HG02885 (cell line): ENCODE data around the gene SETD2.

Experiments
- ATAC-seq: cut with Tn5 transposase; IDR thresholded peaks from one replicate; pipeline ENCODE4 v1.9.1; 2021; ENCODE audit warnings: mild to moderate bottlenecking; ENCODE audit not compliant: unreplicated experiment, poor library complexity

The SETD2 gene

GRCh38 chr3:46971151-46971550, 192.8 kb downstream of the SETD2 start:
- no peak for ATAC-seq

- ATAC-seq, result no peak
Observed at GRCh38 chr3:46970391-46971091, 193.4 kb downstream of the SETD2 start.

DNA sequence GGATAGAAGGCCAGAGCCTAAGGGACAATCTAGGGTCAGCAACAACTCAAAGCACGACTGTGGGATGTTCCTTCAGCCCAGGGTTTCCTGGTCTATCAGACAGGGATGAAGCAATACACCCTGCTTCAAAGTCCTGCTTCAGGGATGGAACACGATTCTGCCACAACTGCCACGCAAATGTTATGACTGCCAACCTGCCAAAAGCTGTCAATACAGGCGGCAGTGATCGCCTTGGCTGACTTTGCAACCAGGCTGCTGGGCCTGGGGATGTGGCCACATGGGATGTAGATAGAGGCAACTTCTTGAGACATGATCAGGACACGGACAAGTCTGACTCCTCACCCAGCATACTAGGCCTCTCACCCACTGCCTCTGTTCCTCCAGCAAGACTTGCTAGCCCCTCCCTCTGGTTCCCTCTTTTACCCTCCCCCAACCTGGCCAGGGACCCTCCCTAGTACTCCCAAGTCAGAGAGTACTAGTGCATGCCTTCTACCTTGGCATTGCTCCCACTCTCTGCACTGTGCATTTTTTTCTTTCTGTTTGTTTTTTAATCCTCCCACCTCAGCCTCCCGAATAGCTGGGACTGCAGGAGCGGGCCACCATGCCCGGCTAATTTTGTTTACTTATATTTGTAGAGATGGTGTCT, 195.0 kb downstream of the SETD2 start:
- ATAC-seq, result no peak

- no peak for ATAC-seq
Observed at GRCh38 chr3:46966811-46967210, 197.1 kb downstream of the SETD2 start.
